Calu3 (cell line): ENCODE measurements around the gene DIAPH1. TPM values are rescaled to one million over a fixed set of nuclear protein-coding genes. Genes with fewer than 3 reads are reported as not detected.

Experiments used
- BruUV-seq: library from RNA; stranded (reverse); fragments of 400-500 nt; replicated peaks from 2 replicates; lab custom pipeline; 2021; lab: Mats Ljungman, UMichigan
- CTCF ChIA-PET: fragments of 300-600 bp; sonication (Branson Sonifier 250); formaldehyde crosslinking; loops from one replicate; lab custom pipeline; 2022; ENCODE audit warnings: antibody characterized with exemption; lab: Charles Lee
- DNase-seq: peaks from one replicate; pipeline ENCODE4 v3.0.0; 2022
- H3K27ac Mint-ChIP-seq: one replicate; pipeline ENCODE4 v1.8.0; 2022; ENCODE audit warnings: mixed read lengths; ENCODE audit not compliant: unreplicated experiment
- H3K27me3 Mint-ChIP-seq: one replicate; pipeline ENCODE4 v1.8.0; 2022; ENCODE audit warnings: mixed read lengths; ENCODE audit not compliant: unreplicated experiment
- H3K36me3 Mint-ChIP-seq: one replicate; pipeline ENCODE4 v1.8.0; 2022; ENCODE audit warnings: mild to moderate bottlenecking, moderate library complexity, mixed read lengths; ENCODE audit not compliant: insufficient read depth, unreplicated experiment
- H3K4me1 Mint-ChIP-seq: one replicate; pipeline ENCODE4 v1.8.0; 2022; ENCODE audit warnings: mild to moderate bottlenecking, low read depth, mixed read lengths; ENCODE audit not compliant: unreplicated experiment
- H3K4me3 Mint-ChIP-seq: one replicate; pipeline ENCODE4 v1.8.0; 2022; ENCODE audit warnings: mild to moderate bottlenecking, low read depth, moderate library complexity, mixed read lengths; ENCODE audit not compliant: unreplicated experiment
- H3K9me3 Mint-ChIP-seq: one replicate; pipeline ENCODE4 v1.8.0; 2022; ENCODE audit warnings: low read depth, mixed read lengths; ENCODE audit not compliant: unreplicated experiment
- CTCF ChIP-seq: fragments of 200-600 bp; IDR thresholded peaks from one replicate; pipeline ENCODE4 v1.8.0; 2022; ENCODE audit warnings: antibody characterized with exemption; ENCODE audit not compliant: unreplicated experiment
- intact Hi-C: fragments of 100-400 bp; cut with micrococcal nuclease; formaldehyde crosslinking; loops from one replicate; pipeline ENCODE4 v1.10.0; 2022; ENCODE audit not compliant: unreplicated experiment
- total RNA-seq: library from RNA; stranded (reverse); gene quantifications from 2 replicates; pipeline ENCODE4 v1.2.3, GENCODE V29; 2022

The DIAPH1 gene
- total RNA-seq, 1 experiment from 2014 or later: 219 TPM

GRCh38 chr5:141522301-141522700, 96.5 kb downstream of the DIAPH1 start:
- TF ChIP-seq CTCF: no peak
- intact Hi-C loops: loop anchor here (10.0 kb wide), 1 partner anchor 518 kb away; no protein-coding TSS in a partner anchor
- no TSS peak for BruUV-seq
- peaks cover 69% of the 10 kb centered on the region for H3K4me1 Mint-ChIP-seq
- no peak for DNase-seq
- no peaks in the 10 kb centered on the region for H3K27me3 Mint-ChIP-seq
- CTCF ChIA-PET: interaction anchor here (0.9 to 3.2 kb wide), 8 partner anchors 12 to 299 kb away, joined by 3 to 27 read pairs (median 10); partner anchors contain the start of genes PCDHB14, PCDHGB6, PCDHGB7 and PCDHGC3
- H3K36me3 Mint-ChIP-seq: peaks cover 81% of the 10 kb centered on the region
- H3K9me3 Mint-ChIP-seq: no peaks in the 10 kb centered on the region
- peak overlapping the region; percentile 36 for H3K4me3 Mint-ChIP-seq
- H3K27ac Mint-ChIP-seq: peak overlapping the region; percentile 91

- no peak for TF ChIP-seq CTCF
- peak; percentile 79 for DNase-seq
Observed at GRCh38 chr5:141521244-141521781, 97.5 kb downstream of the DIAPH1 start.

GRCh38 chr5:141519605-141520565, 98.9 kb downstream of the DIAPH1 start:
- intact Hi-C loops: loop anchor here (10.0 kb wide), 1 partner anchor 515 kb away; no protein-coding TSS in a partner anchor
- H3K4me3 Mint-ChIP-seq: peak overlapping the region; percentile 7
- BruUV-seq: no TSS peak
- no peaks in the 10 kb centered on the region for H3K9me3 Mint-ChIP-seq
- peak overlapping the region; percentile 91 for H3K27ac Mint-ChIP-seq
- TF ChIP-seq CTCF: no peak
- H3K27me3 Mint-ChIP-seq: no peaks in the 10 kb centered on the region
- DNase-seq: no peak
- H3K4me1 Mint-ChIP-seq: peaks cover 53% of the 10 kb centered on the region
- CTCF ChIA-PET: interaction anchor here (1.6 to 2.1 kb wide), 3 partner anchors 37 to 297 kb away, joined by 12 to 27 read pairs (median 16); partner anchors contain the start of genes PCDHB14 and PCDHGC3
- peaks cover 78% of the 10 kb centered on the region for H3K36me3 Mint-ChIP-seq

More at GRCh38 chr5:141521244-141521781, 97.5 kb downstream of the DIAPH1 start:
- Mint-ChIP-seq H3K9me3 (no peaks in the 10 kb centered on the region), H3K27me3 (no peaks in the 10 kb centered on the region), H3K4me3 (peak overlapping the region; percentile 18), H3K4me1 (peaks cover 67% of the 10 kb centered on the region), H3K36me3 (peaks cover 79% of the 10 kb centered on the region), H3K27ac (peak overlapping the region; percentile 91)
- intact Hi-C loops: loop anchor here (1.0 to 10.0 kb wide), 2 partner anchors 37 to 517 kb away; no protein-coding TSS in a partner anchor
- BruUV-seq: no TSS peak
- CTCF ChIA-PET: interaction anchor here (0.7 to 2.1 kb wide), 19 partner anchors 9 to 735 kb away, joined by 3 to 27 read pairs (median 5); partner anchors contain the start of genes ARAP3, DIAPH1, PCDHA1 and PCDHB14

GRCh38 chr5:141518618-141519015, 100.2 kb downstream of the DIAPH1 start:
- intact Hi-C loops: no loop called here
- DNase-seq: no peak

More at GRCh38 chr5:141518618-141519015, 100.2 kb downstream of the DIAPH1 start:
- H3K9me3 Mint-ChIP-seq: no peaks in the 10 kb centered on the region
- H3K27me3 Mint-ChIP-seq: no peaks in the 10 kb centered on the region
- no TSS peak for BruUV-seq
- CTCF ChIA-PET: no interaction called here
- peaks cover 72% of the 10 kb centered on the region for H3K36me3 Mint-ChIP-seq
- H3K4me1 Mint-ChIP-seq: peaks cover 44% of the 10 kb centered on the region
- TF ChIP-seq CTCF: no peak
- no peak overlapping the region for H3K4me3 Mint-ChIP-seq
- no peak overlapping the region for H3K27ac Mint-ChIP-seq
